GM23338 (cell line): ENCODE measurements around the gene HSPG2. TPM values are rescaled to one million over a fixed set of nuclear protein-coding genes. Genes with fewer than 3 reads are reported as not detected.

Experiments used
- CTCF ChIP-seq, 2 experiments: fragments of 200-600 bp in 1 of 2; sonication (generic) in 1 of 2; conservative IDR thresholded peaks; 2 replicates each; pipeline versions ENCODE4 v1.5.1 to v1.6.1; 2016 to 2017; ENCODE audit warnings: antibody characterized with exemption in 2 of 2, low read depth in 2 of 2, mild to moderate bottlenecking in 2 of 2, moderate library complexity in 1 of 2
- ETS1 ChIP-seq: IDR thresholded peaks from 2 replicates; pipeline ENCODE4 v1.6.1; 2016; ENCODE audit warnings: antibody characterized with exemption
- EZH2phosphoT487 ChIP-seq: fragments of 200-600 bp; sonication (generic); IDR thresholded peaks from one replicate; pipeline ENCODE4 v1.8.1; 2018; ENCODE audit warnings: antibody characterized with exemption; ENCODE audit not compliant: unreplicated experiment
- NANOG ChIP-seq: IDR thresholded peaks from 2 replicates; pipeline ENCODE4 v1.6.1; 2016; ENCODE audit warnings: antibody characterized with exemption, borderline replicate concordance
- POLR2AphosphoS5 ChIP-seq: IDR thresholded peaks from 2 replicates; pipeline ENCODE4 v1.6.1; 2016; ENCODE audit warnings: antibody characterized with exemption, low read depth
- REST ChIP-seq: IDR thresholded peaks from one replicate; pipeline ENCODE4 v1.6.1; 2018; ENCODE audit warnings: antibody characterized with exemption; ENCODE audit not compliant: unreplicated experiment
- STAT1 ChIP-seq: IDR thresholded peaks from one replicate; pipeline ENCODE4 v1.6.1; 2016; ENCODE audit warnings: antibody characterized with exemption; ENCODE audit not compliant: unreplicated experiment
- ZNF114 ChIP-seq: fragments of 250-450 bp; sonication (Bioruptor Pico); IDR thresholded peaks from 2 replicates; pipeline ENCODE4 v1.5.0; 2020; ENCODE audit warnings: mild to moderate bottlenecking, moderate library complexity
- ZNF462 ChIP-seq: fragments of 250-450 bp; sonication (Bioruptor Pico); IDR thresholded peaks from 2 replicates; pipeline ENCODE4 v1.5.0; 2020; ENCODE audit warnings: mild to moderate bottlenecking, moderate library complexity
- polyA plus RNA-seq: library from polyadenylated mRNA; unstranded; fragments of >200 nt; fragmentation: Nextera tagmentation; extraction: Ambion mirVana; gene quantifications from 2 replicates; pipeline ENCODE4 v1.2.1, GENCODE V29; 2016
- total RNA-seq: library from RNA; depleted of rRNA; stranded (reverse); fragments of >200 nt; shearing (Covaris generic); gene quantifications from 2 replicates; pipeline ENCODE4 v1.2.3, GENCODE V29; 2014

The HSPG2 gene
- total and polyA plus RNA-seq, 2 experiments from 2014 or later = 14.9 to 70.8 TPM

GRCh38 chr1:21857142-21857839 lies 79.8 kb downstream of the HSPG2 start (continued):
- TF ChIP-seq ZNF462 (CRISPR knock-in tag) = no peak
- TF ChIP-seq ETS1 = no peak
- TF ChIP-seq NANOG = no peak
- no peak for TF ChIP-seq EZH2phosphoT487
- no peak for TF ChIP-seq CTCF (conservative IDR thresholded peaks at IDR 0.05; ENCODE audit: low read depth in 2 of 2)
- no peak for TF ChIP-seq POLR2AphosphoS5
- no peak for TF ChIP-seq REST
- no peak for TF ChIP-seq STAT1
- TF ChIP-seq ZNF114 = no peak
